Ovary (tissue), 3 donors: ENCODE measurements around the gene RBM6.

Source experiments
- CTCF ChIP-seq, 3 donors: fragments of 450-650 bp in 2 of 3; fragments of 200-600 bp in 1 of 3; IDR thresholded peaks; one replicate each; pipeline versions ENCODE4 v1.5.1 to v1.8.0; 2016 to 2022; ENCODE audit warnings: antibody characterized with exemption in 3 of 3, mild to moderate bottlenecking in 1 of 3
- EP300 ChIP-seq: sonication (generic); formaldehyde crosslinking; IDR thresholded peaks from one replicate; pipeline ENCODE4 v1.6.1; 2017; ENCODE audit warnings: antibody characterized with exemption
- POLR2A ChIP-seq: fragments of 450-650 bp; IDR thresholded peaks from one replicate; pipeline ENCODE4 v1.6.1; 2017; ENCODE audit warnings: antibody characterized with exemption, mild to moderate bottlenecking, moderate library complexity
- donor health status: DM: no; HTN: no; CAD: no.

- TF ChIP-seq CTCF (IDR thresholded peaks at IDR 0.05) (no peak), POLR2A (no peak), EP300 (no peak)
Observed at GRCh38 chr3:50008931-50009330, 69.0 kb downstream of the RBM6 start.
